GM19438 (cell line): ENCODE results near the gene DPCD.

Source experiments
- ATAC-seq: cut with Tn5 transposase; IDR thresholded peaks from one replicate; pipeline ENCODE4 v1.9.1; 2021; ENCODE audit warnings: low read depth; ENCODE audit not compliant: unreplicated experiment

The DPCD gene

DNA sequence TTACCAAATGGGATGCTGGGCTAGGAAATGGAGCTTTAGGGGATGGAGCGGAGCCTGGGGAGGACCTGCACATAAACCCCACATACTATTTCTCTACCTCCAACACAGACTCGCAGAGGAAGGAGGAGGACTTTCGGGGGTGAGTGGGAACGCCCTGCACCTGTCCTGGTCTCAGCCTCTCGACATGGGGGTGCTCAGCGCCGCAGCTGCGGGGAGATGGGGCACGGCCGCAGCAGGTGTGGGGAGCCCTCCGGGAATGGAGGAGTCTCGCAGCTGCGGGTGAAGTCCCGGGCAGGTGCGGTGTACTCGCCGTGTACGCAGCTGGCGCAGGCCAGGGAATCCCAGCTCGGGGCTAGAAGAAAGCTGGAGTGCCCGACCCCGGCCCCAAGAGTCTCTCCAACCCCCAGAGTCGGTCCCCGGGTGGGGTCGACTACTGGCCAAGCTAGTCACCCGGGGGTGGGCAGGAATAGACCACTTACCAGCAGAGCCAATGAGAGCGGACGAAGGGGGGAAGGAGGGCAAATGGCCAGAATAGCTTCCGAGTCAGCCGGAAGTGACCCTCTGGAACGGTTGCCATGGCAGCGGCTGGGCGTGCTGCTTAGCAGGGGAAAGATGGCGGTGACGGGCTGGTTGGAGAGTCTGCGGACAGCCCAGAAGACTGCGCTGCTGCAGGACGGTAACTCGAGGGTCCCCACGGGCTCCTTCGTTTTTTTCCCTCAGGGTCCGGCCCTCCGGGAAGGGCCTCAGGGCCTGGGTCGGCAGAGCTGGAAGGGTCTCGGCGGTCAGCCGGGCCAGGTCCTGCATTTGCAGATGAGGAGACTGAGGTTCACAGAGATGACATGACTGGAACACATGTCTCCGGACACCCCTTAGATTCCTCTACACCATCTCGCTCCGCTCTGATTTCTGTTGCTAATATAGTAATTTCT is at the start of gene DPCD, which contains the start of gene POLL:
TSS of gene DPCD (plus strand) at position 597 of the 929 bp plus-strand sequence. CDS start at position 613, 16 bp downstream.
TSS of gene POLL (minus strand) at position 533 of the 929 bp plus-strand sequence. CDS start 897 bp downstream, outside the sequence.
- peak; percentile 92 for ATAC-seq

DNA sequence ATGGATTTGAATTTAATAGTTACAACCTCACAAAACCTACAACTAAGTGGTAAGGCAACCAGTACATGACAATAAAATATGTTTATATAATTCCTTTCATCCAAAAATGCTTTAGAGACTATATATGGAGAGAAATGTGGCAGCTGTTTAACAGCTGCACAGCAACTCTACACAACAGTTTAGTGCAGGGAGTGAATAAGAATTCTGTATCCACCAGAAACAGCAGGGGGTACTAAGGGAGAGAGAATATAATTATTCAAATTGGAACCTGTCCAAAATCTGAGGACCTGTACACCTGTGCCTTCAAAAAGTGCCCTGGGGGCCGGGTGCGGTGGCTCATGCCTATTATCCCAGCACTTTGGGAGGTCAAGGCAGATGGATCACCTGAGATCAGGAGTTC is 49.7 kb upstream of the DPCD start:
- no peak for ATAC-seq

GRCh38 chr10:101545898-101546297 is 42.2 kb upstream of the DPCD start:
- ATAC-seq = no peak

GRCh38 chr10:101550965-101551364 is 37.2 kb upstream of the DPCD start:
- ATAC-seq = no peak

DNA sequence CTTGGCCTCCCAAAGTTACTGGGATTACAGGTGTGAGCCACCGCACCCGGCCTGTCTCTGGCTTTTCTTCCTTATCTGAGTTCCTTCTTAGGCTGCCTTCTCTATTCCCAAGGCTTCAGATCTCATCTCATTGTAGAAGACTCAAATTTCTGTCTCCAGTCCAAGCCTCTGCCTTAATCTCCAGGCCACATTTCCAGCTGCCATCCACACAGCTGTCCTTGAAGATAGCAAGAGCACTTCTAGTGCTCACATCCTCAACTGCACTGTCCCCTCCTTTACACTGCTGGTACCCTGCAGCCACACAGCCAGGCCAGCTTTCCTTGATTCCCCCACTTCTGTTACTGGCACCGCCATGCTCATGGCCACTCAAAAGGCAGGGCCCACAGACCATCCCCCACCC is 35.7 kb upstream of the DPCD start:
- ATAC-seq = no peak

DNA sequence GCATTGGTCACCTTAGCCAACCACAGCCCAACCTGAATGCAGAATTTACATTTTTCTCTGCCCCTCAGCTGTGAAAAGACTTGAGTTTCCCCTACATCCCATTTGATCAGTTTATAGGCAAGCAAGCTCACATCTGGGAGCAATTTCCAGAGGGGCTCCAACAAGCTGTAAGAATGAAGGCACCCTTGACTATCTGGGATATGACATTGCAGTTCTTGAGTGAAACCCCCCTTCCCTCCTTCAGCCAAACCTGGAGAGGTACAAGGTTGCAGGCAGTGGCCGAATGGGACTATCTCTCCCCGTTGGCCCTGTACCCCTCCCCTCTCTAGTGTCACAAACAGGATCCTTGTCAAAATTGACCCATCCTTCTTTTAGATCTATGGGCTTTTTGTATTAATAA is 30.6 kb upstream of the DPCD start:
- no peak for ATAC-seq

- ATAC-seq = no peak
Measured at GRCh38 chr10:101558204-101558603, 29.9 kb upstream of the DPCD start.

DNA sequence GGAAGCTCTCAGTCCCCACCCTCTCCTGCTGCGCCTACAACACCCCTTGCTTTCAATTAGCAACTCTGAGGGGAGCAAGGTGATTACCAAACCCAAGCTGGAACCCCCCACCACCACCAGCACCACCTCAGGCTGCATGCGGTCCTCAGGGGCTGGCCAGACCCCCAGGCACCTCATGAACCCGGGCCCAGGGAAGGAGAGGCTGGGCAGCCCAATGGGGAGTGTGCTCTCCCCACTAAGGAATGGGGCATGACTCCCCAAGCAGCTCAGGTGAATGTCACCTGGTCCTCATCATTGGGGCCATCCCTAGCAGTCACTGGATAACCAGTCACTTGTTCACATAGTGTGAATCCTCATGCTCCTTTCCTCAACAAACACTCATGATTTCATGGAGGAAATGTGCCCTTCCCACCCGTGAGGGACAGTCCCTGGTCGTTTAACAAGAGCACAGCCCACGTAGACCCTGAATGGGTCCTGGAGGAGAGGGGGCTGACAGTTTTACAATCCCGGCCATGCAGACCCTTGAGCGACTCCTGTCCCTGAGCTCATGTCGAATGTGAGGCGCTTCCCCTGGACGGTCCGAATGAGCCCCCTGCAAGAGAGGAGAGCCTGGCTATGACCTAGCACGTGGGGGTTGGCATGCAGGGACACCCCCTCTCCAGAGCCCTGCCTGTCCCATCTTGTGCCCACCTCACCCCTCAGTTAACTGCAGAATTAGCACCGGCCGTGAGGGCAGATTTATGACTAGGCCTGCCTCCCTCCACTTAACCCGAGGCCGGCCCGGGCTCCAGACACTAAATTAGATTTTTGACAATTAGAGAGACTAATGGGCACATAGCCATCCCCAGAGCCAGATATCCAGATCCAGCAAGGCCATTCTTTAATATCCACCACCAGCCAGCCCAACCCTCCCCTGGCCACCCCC is 29.2 kb upstream of the DPCD start:
- ATAC-seq = no peak

DNA sequence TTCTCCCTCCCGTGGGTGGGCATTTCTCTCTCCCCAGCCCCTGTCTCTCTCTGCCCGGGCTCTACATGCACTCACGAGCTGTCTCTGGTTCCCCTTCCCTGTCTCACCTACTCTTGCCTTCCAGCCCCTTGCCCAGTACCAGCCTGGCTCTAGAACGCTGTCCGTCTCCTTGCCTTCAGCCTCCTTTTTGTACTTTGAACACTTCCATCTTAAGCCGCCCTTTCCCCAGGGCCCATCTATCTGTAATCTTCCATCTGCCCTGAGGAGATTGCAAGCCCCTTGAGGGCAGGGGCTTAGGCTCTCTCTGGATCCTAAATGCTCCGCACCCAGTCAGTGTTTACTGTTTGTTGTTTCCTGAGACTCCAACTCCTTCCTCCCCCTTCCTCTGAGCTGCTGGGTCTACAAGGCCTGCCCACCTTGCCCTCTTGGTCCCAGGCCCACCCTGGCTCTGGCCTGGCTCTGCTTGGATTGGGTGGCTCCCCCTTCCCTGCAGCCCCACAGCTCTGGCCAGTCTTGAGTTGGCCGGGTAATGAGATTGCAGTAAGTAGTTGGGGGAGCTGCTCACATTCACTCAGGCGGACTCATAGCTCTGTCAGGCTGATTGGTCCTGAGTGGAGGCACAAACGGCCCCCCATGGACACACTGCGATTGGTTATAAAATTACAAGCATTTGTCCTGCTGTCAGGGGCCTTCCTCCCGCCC is 28.4 kb upstream of the DPCD start:
- ATAC-seq = no peak

GRCh38 chr10:101560298-101561067 is 27.6 kb upstream of the DPCD start:
- ATAC-seq = no peak

DNA sequence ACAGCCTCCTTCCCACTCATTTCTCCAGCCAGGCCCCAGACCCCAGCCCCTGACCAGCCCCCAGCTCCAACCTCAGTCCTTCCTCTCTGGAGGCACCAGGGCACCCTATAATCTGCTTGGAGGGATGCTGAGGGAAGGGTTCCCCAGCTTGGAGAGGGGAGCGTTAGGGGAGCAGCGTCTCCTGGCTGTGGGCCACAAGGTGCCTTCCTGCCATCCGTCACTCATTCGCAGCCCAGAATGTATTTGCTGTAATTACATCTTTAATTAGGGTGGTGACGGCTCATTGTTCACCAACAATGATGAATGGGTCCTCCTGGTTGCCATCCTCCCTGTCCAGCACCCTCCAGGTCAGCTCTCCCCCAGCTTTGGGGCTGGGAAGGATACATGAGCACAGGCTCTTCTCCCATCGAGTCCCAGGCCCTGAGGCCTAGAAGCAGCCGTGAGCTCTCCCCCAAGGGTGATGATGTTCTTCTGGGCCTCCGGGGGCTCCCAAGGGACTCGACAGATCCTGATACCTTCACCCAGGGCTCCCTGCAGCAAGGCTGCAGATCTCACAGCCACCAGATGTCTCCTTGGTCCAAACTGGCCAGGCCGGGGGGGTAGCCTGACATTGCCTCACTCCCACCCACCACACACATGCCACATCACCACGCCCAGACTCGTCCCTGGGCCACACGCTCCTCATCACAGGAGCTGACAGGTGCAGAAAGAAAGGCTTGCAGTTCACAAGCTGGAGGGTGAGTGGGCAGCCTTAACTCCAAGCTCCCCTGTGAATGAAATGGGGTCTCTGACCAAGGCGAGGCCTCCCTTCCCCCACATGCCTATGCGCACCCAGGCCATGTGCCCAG is 26.8 kb upstream of the DPCD start:
- no peak for ATAC-seq

GRCh38 chr10:101562231-101562630 is 25.9 kb upstream of the DPCD start:
- no peak for ATAC-seq

GRCh38 chr10:101563007-101563406 is 25.1 kb upstream of the DPCD start:
- no peak for ATAC-seq

- no peak for ATAC-seq
Measured at GRCh38 chr10:101563497-101564040, 24.6 kb upstream of the DPCD start.

- ATAC-seq = no peak
Measured at GRCh38 chr10:101564490-101564991, 23.6 kb upstream of the DPCD start.

DNA sequence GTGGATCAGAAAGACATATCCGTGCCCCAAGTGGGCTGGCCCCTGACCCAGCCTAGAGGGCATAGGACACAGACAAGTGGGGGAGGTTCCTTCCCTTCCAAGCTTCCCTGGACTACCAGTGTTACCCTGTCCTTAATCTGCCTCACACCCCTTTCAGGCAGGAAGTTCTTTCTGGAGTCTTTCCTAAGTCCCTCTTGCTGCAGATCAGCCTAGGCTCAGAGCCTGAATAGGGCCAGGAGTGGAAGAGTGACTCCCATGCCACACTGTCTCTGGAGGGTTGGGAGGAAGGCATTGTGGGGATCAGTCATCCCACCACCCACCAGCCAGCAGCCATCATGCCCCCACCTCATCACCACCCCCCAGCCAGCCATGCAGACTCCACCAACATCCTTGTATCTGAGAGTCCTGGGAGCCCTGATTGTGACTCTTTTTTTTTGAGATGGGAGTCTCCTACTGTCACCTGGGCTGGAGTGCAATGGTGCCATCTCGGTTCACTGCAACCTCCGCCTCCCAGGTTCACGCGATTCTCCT is 22.7 kb upstream of the DPCD start:
- no peak for ATAC-seq

- no peak for ATAC-seq
Measured at GRCh38 chr10:101565936-101566332, 22.2 kb upstream of the DPCD start.
